H9 (cell line): ENCODE data around the gene STXBP1. TPM values are rescaled to one million over a fixed set of nuclear protein-coding genes. Genes with fewer than 3 reads are reported as not detected.
"Not testable (repeated sequence)": the region's sequence is repeated elsewhere in the genome, so short reads cannot be mapped to it uniquely, and the experiment has no call there.

Experiments used
- DNase-seq: peaks from one replicate; pipeline ENCODE4 v3.0.0-alpha.2; 2017
- H2AFZ ChIP-seq: one replicate; pipeline ENCODE4 v1.6.1; 2013; ENCODE audit warnings: mild to moderate bottlenecking, low read length, control low read depth, moderate library complexity
- H2AK5ac ChIP-seq: 2 replicates; pipeline ENCODE4 v1.6.1; 2013; ENCODE audit warnings: low read length, control low read depth, mixed read lengths; ENCODE audit not compliant: insufficient read length
- H2BK120ac ChIP-seq: one replicate; pipeline ENCODE4 v1.6.1; 2013; ENCODE audit warnings: low read depth, mild to moderate bottlenecking, low read length, control low read depth, inconsistent platforms; ENCODE audit not compliant: poor library complexity, severe bottlenecking
- H2BK12ac ChIP-seq: 2 replicates; pipeline ENCODE4 v1.6.1; 2013; ENCODE audit warnings: low read length, control low read depth, mixed read lengths, low read depth; ENCODE audit not compliant: insufficient read length
- H2BK15ac ChIP-seq: 2 replicates; pipeline ENCODE4 v1.6.1; 2013; ENCODE audit warnings: low read depth, low read length, control low read depth
- H2BK20ac ChIP-seq: one replicate; pipeline ENCODE4 v1.6.1; 2013; ENCODE audit warnings: low read depth, mild to moderate bottlenecking, low read length, control low read depth, inconsistent platforms; ENCODE audit not compliant: poor library complexity, severe bottlenecking
- H2BK5ac ChIP-seq: 2 replicates; pipeline ENCODE4 v1.6.1; 2013; ENCODE audit warnings: low read length, control low read depth, mixed read lengths; ENCODE audit not compliant: insufficient read length
- H3K14ac ChIP-seq: 2 replicates; pipeline ENCODE4 v1.6.1; 2013; ENCODE audit warnings: low read length, control low read depth; ENCODE audit not compliant: insufficient read depth
- H3K18ac ChIP-seq: 2 replicates; pipeline ENCODE4 v1.6.1; 2013; ENCODE audit warnings: low read depth, mild to moderate bottlenecking, mixed read lengths, low read length, control low read depth; ENCODE audit not compliant: insufficient read length
- H3K23ac ChIP-seq: 2 replicates; pipeline ENCODE4 v1.6.1; 2013; ENCODE audit warnings: low read length, control low read depth, mixed read lengths, low read depth; ENCODE audit not compliant: insufficient read length
- H3K23me2 ChIP-seq: 2 replicates; pipeline ENCODE4 v1.6.1; 2013; ENCODE audit warnings: low read depth, mild to moderate bottlenecking, mixed read lengths, low read length, control low read depth; ENCODE audit not compliant: insufficient read length, poor library complexity, severe bottlenecking
- H3K27ac ChIP-seq: 2 replicates; pipeline ENCODE4 v1.5.1; 2013; ENCODE audit warnings: low read length, control low read depth, mixed read lengths, low read depth; ENCODE audit not compliant: insufficient read length
- H3K27me3 ChIP-seq: 2 replicates; pipeline ENCODE4 v1.6.1; 2013; ENCODE audit warnings: low read length, control low read depth, inconsistent platforms; ENCODE audit not compliant: insufficient read depth
- H3K4ac ChIP-seq: 2 replicates; pipeline ENCODE4 v1.6.1; 2013; ENCODE audit warnings: low read depth, mild to moderate bottlenecking, control low read depth, inconsistent platforms, low read length, moderate library complexity
- H3K4me1 ChIP-seq: 2 replicates; pipeline ENCODE4 v1.6.1; 2013; ENCODE audit warnings: low read length, control low read depth, inconsistent platforms; ENCODE audit not compliant: insufficient read depth
- H3K4me2 ChIP-seq: 2 replicates; pipeline ENCODE4 v1.6.1; 2013; ENCODE audit warnings: low read length, control low read depth, mixed read lengths; ENCODE audit not compliant: insufficient read length, insufficient read depth
- H3K56ac ChIP-seq: 2 replicates; pipeline ENCODE4 v1.6.1; 2013; ENCODE audit warnings: low read depth, mild to moderate bottlenecking, mixed read lengths, low read length, control low read depth; ENCODE audit not compliant: insufficient read length
- H3K79me1 ChIP-seq: 2 replicates; pipeline ENCODE4 v1.6.1; 2013; ENCODE audit warnings: low read depth, mild to moderate bottlenecking, moderate library complexity, low read length, control low read depth, inconsistent platforms; ENCODE audit not compliant: insufficient read depth, poor library complexity, severe bottlenecking
- H3K79me2 ChIP-seq: 2 replicates; pipeline ENCODE4 v1.6.1; 2013; ENCODE audit warnings: low read length, control low read depth, inconsistent platforms; ENCODE audit not compliant: insufficient read depth
- H3K9ac ChIP-seq: 2 replicates; pipeline ENCODE4 v1.6.1; 2013; ENCODE audit warnings: low read length, control low read depth, mixed read lengths; ENCODE audit not compliant: insufficient read length; ENCODE audit errors: extremely low read depth
- H3K9me3 ChIP-seq: one replicate; pipeline ENCODE4 v1.6.1; 2013; ENCODE audit warnings: low read depth, low read length, inconsistent platforms; ENCODE audit not compliant: control insufficient read depth
- H3T11ph ChIP-seq: one replicate; pipeline ENCODE4 v1.6.1; 2013; ENCODE audit warnings: mild to moderate bottlenecking, low read length, control low read depth, inconsistent platforms
- H4K20me1 ChIP-seq: one replicate; pipeline ENCODE4 v1.6.1; 2013; ENCODE audit not compliant: control insufficient read depth, insufficient read length, insufficient read depth
- H4K5ac ChIP-seq: 2 replicates; pipeline ENCODE4 v1.6.1; 2013; ENCODE audit warnings: low read depth, mild to moderate bottlenecking, mixed read lengths, low read length, control low read depth; ENCODE audit not compliant: insufficient read length
- H4K8ac ChIP-seq: replicated peaks from 2 replicates; pipeline ENCODE4 v1.6.1; 2013; ENCODE audit warnings: low read length, control low read depth, mixed read lengths, low read depth; ENCODE audit not compliant: insufficient read length
- H4K91ac ChIP-seq: 2 replicates; pipeline ENCODE4 v1.6.1; 2013; ENCODE audit warnings: low read depth, mild to moderate bottlenecking, moderate library complexity, mixed read lengths, low read length, control low read depth; ENCODE audit not compliant: insufficient read length
- H3K27ac Mint-ChIP-seq, 3 experiments: 2 replicates in 2 of 3; 3 replicates in 1 of 3; pipeline ENCODE4 v1.8.0; 2020 to 2021; ENCODE audit warnings: mixed read lengths in 3 of 3, mild to moderate bottlenecking in 1 of 3, moderate library complexity in 1 of 3
- H3K27me3 Mint-ChIP-seq: 2 replicates; pipeline ENCODE4 v1.8.0; 2021; ENCODE audit warnings: low read depth, mild to moderate bottlenecking, moderate library complexity, mixed read lengths
- H3K36me3 Mint-ChIP-seq, 3 experiments: 2 replicates in 2 of 3; 3 replicates in 1 of 3; pipeline ENCODE4 v1.8.0; 2020 to 2021; ENCODE audit warnings: low read depth in 3 of 3, mixed read lengths in 3 of 3; ENCODE audit not compliant: insufficient read depth in 1 of 3
- H3K4me1 Mint-ChIP-seq, 2 experiments: 2 replicates each; pipeline ENCODE4 v1.8.0; 2020; ENCODE audit warnings: mixed read lengths in 2 of 2
- H3K4me3 Mint-ChIP-seq, 2 experiments: 2 replicates in 1 of 2; 3 replicates in 1 of 2; pipeline ENCODE4 v1.8.0; 2020 to 2021; ENCODE audit warnings: mild to moderate bottlenecking in 2 of 2, mixed read lengths in 2 of 2, moderate library complexity in 1 of 2
- H3K9me3 Mint-ChIP-seq, 2 experiments: 2 replicates in 1 of 2; 3 replicates in 1 of 2; pipeline ENCODE4 v1.8.0; 2020; ENCODE audit warnings: mild to moderate bottlenecking in 2 of 2, mixed read lengths in 2 of 2, moderate library complexity in 1 of 2
- WGBS: extraction: QIAGEN DNeasy Blood & Tissue Kit; methylation state at CpG from one replicate; pipeline ENCODE4 v1.1.7; 2013; ENCODE audit warnings: missing lambda C conversion rate, low lambda C conversion rate, mixed read lengths; ENCODE audit not compliant: insufficient read length; ENCODE audit errors: extremely low coverage; 5-methylcytosine and 5-hydroxymethylcytosine counted together
- total RNA-seq: library from RNA; stranded (reverse); gene quantifications from 2 replicates; pipeline ENCODE4 v1.2.1, GENCODE V29; 2021
- TF ChIP-seq, protein P1 (sequence below): fragments of 200-600 bp; sonication (generic); conservative IDR thresholded peaks from 3 replicates; pipeline ENCODE4 v1.8.0; 2021; ENCODE audit warnings: antibody characterized with exemption, mild to moderate bottlenecking

Gene STXBP1
- total RNA-seq, 1 experiment from 2014 or later: 22.3 TPM

DNA sequence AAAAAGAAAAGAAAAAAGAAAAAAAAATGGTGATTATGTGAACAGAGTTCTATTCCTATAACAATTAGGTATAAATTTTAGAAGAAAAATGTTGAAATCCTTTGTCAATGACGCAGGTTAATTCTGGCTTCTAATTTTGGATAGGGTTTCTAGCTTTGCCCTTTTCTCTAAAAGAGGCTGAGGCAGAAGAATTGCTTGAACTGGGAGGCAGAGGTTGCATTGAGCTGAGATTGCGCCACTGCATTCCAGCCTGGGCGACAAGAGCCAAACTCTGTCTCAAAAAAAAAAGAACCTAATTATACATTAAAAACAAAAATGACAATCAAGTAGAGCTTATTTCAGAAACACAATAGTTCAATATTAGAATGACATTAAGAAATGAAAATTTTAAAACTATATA, 2.9 kb downstream of the STXBP1 start:
- H2AK5ac ChIP-seq: no peak overlapping the region
- peaks cover 29% of the 10 kb centered on the region for H3K27me3 Mint-ChIP-seq
- H3K4me2 ChIP-seq: no peak overlapping the region
- H2BK120ac ChIP-seq: no peak overlapping the region
- peaks cover 10% of the 10 kb centered on the region for H3K23me2 ChIP-seq
- DNase-seq: no peak
- no peak overlapping the region for H3K4me3 Mint-ChIP-seq
- H2BK15ac ChIP-seq: no peak overlapping the region
- TF ChIP-seq, protein P1, sequence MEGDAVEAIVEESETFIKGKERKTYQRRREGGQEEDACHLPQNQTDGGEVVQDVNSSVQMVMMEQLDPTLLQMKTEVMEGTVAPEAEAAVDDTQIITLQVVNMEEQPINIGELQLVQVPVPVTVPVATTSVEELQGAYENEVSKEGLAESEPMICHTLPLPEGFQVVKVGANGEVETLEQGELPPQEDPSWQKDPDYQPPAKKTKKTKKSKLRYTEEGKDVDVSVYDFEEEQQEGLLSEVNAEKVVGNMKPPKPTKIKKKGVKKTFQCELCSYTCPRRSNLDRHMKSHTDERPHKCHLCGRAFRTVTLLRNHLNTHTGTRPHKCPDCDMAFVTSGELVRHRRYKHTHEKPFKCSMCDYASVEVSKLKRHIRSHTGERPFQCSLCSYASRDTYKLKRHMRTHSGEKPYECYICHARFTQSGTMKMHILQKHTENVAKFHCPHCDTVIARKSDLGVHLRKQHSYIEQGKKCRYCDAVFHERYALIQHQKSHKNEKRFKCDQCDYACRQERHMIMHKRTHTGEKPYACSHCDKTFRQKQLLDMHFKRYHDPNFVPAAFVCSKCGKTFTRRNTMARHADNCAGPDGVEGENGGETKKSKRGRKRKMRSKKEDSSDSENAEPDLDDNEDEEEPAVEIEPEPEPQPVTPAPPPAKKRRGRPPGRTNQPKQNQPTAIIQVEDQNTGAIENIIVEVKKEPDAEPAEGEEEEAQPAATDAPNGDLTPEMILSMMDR: no peak
- H3K79me1 ChIP-seq: no peaks in the 10 kb centered on the region
- H4K91ac ChIP-seq: no peak overlapping the region
- H3K9ac ChIP-seq: no peak overlapping the region
- no peaks in the 10 kb centered on the region for H3K9me3 ChIP-seq
- no peak overlapping the region for H4K5ac ChIP-seq
- no peak overlapping the region for H3K27ac ChIP-seq
- no peak overlapping the region for H3K4ac ChIP-seq
- peaks cover 4% of the 10 kb centered on the region; the same call in 1 of the 2 replicates for H3K4me1 ChIP-seq
- H3K14ac ChIP-seq: no peak overlapping the region
- no peak overlapping the region for H3K27ac Mint-ChIP-seq
- no CpG with 5 or more reads among the region's 3 CpGs for WGBS
- H4K8ac ChIP-seq: no peak overlapping the region
- H3K27me3 ChIP-seq: no peaks in the 10 kb centered on the region
- 0 out of 2 replicates have a peak, but pooled peaks cover 2% of the 10 kb centered on the region for H3K79me2 ChIP-seq
- no peak overlapping the region for H3T11ph ChIP-seq
- H3K56ac ChIP-seq: no peak overlapping the region
- no peaks in the 10 kb centered on the region; a peak in 1 of 5 replicates for H3K9me3 Mint-ChIP-seq
- no peaks in the 10 kb centered on the region for H4K20me1 ChIP-seq
- no peak overlapping the region for H3K18ac ChIP-seq
- H2AFZ ChIP-seq: no peak overlapping the region
- no peak overlapping the region for H2BK12ac ChIP-seq
- no peak overlapping the region for H2BK20ac ChIP-seq
- H3K4me1 Mint-ChIP-seq: peaks cover 15 to 19% of the 10 kb centered on the region in 2 experiments
- no peak overlapping the region for H3K23ac ChIP-seq
- no peak overlapping the region for H2BK5ac ChIP-seq
- H3K36me3 Mint-ChIP-seq: no peaks in the 10 kb centered on the region

DNA sequence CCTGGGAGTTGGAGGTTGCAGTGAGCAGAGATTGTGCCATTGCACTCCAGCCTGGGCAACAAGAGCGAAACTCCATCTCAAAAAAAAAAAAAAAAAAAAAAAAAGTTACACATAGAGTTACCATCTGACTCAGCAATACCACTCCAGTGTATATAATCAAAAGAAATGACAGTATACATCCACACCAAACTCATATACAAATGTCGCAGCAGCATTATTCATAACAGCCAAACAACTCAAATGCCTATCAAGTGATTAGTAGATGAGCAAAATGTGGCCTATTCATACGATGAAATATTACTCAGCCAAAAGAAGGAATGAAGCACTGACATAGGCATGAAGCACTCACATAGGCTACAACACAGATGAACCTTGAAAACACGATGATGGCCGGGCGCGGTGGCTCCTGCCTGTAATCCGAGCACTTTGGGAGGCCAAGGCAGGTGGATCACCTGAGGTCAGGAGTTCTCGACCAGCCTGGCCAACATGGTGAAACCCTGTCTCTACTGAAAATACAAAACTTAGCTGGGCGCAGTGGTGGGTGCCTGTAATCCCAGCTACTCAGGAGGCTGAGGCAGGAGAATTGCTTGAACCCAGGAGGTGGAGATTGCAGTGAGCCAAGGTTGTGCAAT, 9.4 kb downstream of the STXBP1 start:
- not testable (repeated sequence) for H3K4me2 ChIP-seq, H4K91ac ChIP-seq, H3K27me3 Mint-ChIP-seq, H3K79me1 ChIP-seq, H3K36me3 Mint-ChIP-seq, H3K23ac ChIP-seq, H3K79me2 ChIP-seq, H2BK120ac ChIP-seq, H4K5ac ChIP-seq, H3K4ac ChIP-seq, H4K8ac ChIP-seq, H3K27ac ChIP-seq, H3K14ac ChIP-seq, H2AK5ac ChIP-seq, H3K4me3 Mint-ChIP-seq, H2BK5ac ChIP-seq, H3K9me3 ChIP-seq, H2BK20ac ChIP-seq, H3K4me1 ChIP-seq, H3K23me2 ChIP-seq, H3K9me3 Mint-ChIP-seq, H3K9ac ChIP-seq, H3T11ph ChIP-seq, H3K56ac ChIP-seq, H2AFZ ChIP-seq, H3K27me3 ChIP-seq, H3K18ac ChIP-seq, H4K20me1 ChIP-seq, H2BK15ac ChIP-seq, H3K27ac Mint-ChIP-seq, DNase-seq, H2BK12ac ChIP-seq
- H3K4me1 Mint-ChIP-seq: peaks cover 4 to 12% of the 10 kb centered on the region in 2 experiments
- WGBS: no CpG with 5 or more reads among the region's 10 CpGs
